GM21825 (cell line): ENCODE data around the gene NTRK3.

Source experiments
- ATAC-seq: cut with Tn5 transposase; IDR thresholded peaks from one replicate; pipeline ENCODE4 v1.9.1; 2021; ENCODE audit warnings: mild to moderate bottlenecking, moderate library complexity; ENCODE audit not compliant: unreplicated experiment

The NTRK3 gene

GRCh38 chr15:87907676-87908446 lies 348.7 kb downstream of the NTRK3 start:
- no peak for ATAC-seq

- no peak for ATAC-seq
These were observed 350.1 kb downstream of the NTRK3 start for GRCh38 chr15:87906444-87906843.

- no peak for ATAC-seq
These were observed 353.6 kb downstream of the NTRK3 start for GRCh38 chr15:87902772-87903426.

- no peak for ATAC-seq
These were observed 354.4 kb downstream of the NTRK3 start for GRCh38 chr15:87901926-87902690.

- ATAC-seq, result no peak
These were observed 355.5 kb downstream of the NTRK3 start for GRCh38 chr15:87901008-87901407.

GRCh38 chr15:87896936-87897335 lies 359.6 kb downstream of the NTRK3 start:
- no peak for ATAC-seq

GRCh38 chr15:87887177-87887576 lies 369.4 kb downstream of the NTRK3 start:
- no peak for ATAC-seq

- no peak for ATAC-seq
These were observed 375.5 kb downstream of the NTRK3 start for GRCh38 chr15:87881026-87881425.

- no peak for ATAC-seq
These were observed 378.6 kb downstream of the NTRK3 start for GRCh38 chr15:87877822-87878542.

GRCh38 chr15:87877114-87877810 lies 379.3 kb downstream of the NTRK3 start:
- no peak for ATAC-seq

- ATAC-seq, result no peak
These were observed 381.4 kb downstream of the NTRK3 start for GRCh38 chr15:87874896-87875711.

GRCh38 chr15:87873516-87873915 lies 383.0 kb downstream of the NTRK3 start:
- no peak for ATAC-seq

- no peak for ATAC-seq
These were observed 384.7 kb downstream of the NTRK3 start for GRCh38 chr15:87871731-87872320.

- ATAC-seq, result no peak
These were observed 385.3 kb downstream of the NTRK3 start for GRCh38 chr15:87871258-87871681.

- no peak for ATAC-seq
These were observed 389.6 kb downstream of the NTRK3 start for GRCh38 chr15:87866961-87867360.

- ATAC-seq, result no peak
These were observed 393.4 kb downstream of the NTRK3 start for GRCh38 chr15:87863152-87863551.

- no peak for ATAC-seq
These were observed 395.8 kb downstream of the NTRK3 start for GRCh38 chr15:87860743-87861142.

- no peak for ATAC-seq
These were observed 397.9 kb downstream of the NTRK3 start for GRCh38 chr15:87858651-87859050.

GRCh38 chr15:87851497-87851896 lies 405.0 kb downstream of the NTRK3 start:
- no peak for ATAC-seq
